NCI-H446 treated with DMSO at 0.1 percent for 48 hours (cell line): Measurements from ENCODE around the gene SPEF2.

Source experiments
- DNase-seq: peaks from one replicate; lab custom pipeline; 2025; lab: John Stamatoyannopoulos, UW

SPEF2 gene

GRCh38 chr5:35856765-35857351, 239.2 kb downstream of the SPEF2 start, which contains the start of gene IL7R:
TSS of gene IL7R (plus strand) at chr5:35856891. CDS start at chr5:35856978, 87 bp downstream.
- DNase-seq, result no peak

- DNase-seq, result no peak
These were observed 240.0 kb downstream of the SPEF2 start for GRCh38 chr5:35857606-35858205.

DNA sequence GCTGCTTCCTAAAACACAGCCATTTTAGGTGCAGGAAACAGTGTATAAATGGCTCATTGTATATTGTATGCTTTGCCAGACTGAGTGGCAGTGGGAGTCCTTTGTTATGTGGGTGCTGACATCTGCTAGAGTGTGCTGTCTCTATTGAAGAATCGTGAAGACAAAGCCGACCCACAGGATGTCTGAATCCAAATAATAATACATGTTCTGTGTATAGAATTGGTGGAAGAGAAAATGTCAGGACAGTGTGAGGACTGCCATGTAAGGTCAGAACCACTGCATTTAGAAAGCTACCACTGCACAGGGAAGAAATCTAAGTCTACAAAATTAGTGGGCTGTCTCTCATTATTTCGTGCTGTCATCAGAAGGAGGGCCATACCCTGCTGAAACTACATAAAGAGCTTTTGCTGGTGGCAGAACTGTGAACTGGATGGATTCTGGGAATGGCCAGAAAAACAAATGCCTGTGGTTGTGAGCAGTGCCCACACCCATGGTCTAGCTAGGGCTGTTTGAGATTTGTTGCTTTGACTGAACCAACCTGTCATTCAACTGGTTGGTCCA, 241.5 kb downstream of the SPEF2 start:
- no peak for DNase-seq

- no peak for DNase-seq
These were observed 243.0 kb downstream of the SPEF2 start for GRCh38 chr5:35860686-35861085.

- no peak for DNase-seq
These were observed 244.1 kb downstream of the SPEF2 start for GRCh38 chr5:35861718-35862117.

- DNase-seq, result no peak
These were observed 244.5 kb downstream of the SPEF2 start for GRCh38 chr5:35862126-35862525.

DNA sequence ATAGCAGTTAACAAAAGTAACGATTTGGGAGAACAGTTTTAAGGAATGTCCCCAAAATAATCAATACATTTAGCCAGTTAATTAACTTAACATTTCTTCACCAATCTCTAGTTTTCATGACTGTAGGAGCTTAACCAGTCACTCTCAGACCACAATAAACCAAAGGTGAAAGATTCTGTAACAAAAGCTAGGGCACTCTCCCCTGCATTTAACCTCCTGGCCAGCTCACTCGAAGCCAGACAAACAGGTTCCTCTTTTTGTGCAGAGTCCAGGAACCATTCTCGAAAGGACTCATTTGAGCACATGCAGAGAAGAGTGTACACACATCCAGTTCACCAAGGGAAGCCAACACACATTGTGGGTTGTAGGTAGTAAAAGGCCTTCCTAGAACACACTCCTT, 245.5 kb downstream of the SPEF2 start:
- no peak for DNase-seq
